ENCODE measurements around the gene CYP2D6.
"Not testable (repeated sequence)": the region's sequence is repeated elsewhere in the genome, so short reads cannot be mapped to it uniquely, and the experiment has no call there.

CYP2D6 gene

DNA sequence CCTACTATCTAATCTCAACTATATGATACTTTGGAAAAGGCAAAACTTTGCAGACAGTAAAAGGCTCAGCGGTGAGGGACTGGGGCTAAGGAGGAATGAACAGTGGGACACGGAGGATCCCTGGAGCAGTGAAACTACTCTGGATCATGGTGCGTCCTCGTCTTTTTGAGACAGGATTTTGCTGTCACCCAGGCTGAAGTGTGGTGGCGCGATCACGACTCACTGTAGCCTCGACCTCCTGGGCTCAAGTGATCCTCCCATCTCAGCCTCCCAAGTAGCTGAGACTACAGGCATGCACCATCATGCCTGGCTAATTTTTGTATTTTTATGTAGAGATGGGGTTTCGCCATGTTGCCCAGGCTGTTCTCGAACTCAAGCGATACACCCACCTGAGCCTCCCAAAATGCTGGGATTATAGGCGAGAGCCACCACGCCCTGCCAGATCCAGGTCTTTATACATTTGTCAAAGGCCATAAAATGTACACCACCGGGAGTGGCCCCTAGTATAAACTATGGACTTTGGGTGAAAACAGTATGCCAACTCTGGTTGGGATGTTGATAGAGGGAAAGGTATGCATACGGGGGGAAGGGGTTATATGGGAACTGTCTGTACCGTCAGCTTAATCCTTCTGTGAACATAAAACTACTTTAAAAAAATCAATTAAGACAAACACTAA is 28.0 kb upstream of the CYP2D6 start:
- DNase-seq (ENCODE audit: low read depth in 2 of 2) = no peak

- DNase-seq (ENCODE audit: low read depth in 2 of 2) = no peak
Observed at GRCh38 chr22:42156598-42156997, 26.0 kb upstream of the CYP2D6 start.

DNA sequence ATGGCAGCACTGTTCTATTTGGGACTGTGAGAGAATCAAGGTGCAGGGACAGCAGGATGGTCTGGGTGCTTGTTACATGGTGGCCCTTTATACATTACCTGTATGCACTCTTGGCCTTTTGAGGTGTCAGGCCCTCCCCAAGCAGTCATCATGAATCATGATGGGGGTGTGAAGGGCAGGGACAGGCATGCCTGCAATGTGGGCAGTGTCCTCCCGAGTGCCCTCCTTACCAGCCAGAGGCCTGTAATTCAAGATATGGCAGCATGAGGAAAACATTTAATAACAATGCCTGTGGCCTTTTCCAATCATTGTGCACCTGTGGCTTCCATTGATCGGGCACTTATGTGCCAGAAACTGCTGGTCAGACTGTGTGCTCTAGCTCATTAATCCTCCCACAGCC is 25.5 kb upstream of the CYP2D6 start:
- no peak for DNase-seq (ENCODE audit: low read depth in 2 of 2)

DNA sequence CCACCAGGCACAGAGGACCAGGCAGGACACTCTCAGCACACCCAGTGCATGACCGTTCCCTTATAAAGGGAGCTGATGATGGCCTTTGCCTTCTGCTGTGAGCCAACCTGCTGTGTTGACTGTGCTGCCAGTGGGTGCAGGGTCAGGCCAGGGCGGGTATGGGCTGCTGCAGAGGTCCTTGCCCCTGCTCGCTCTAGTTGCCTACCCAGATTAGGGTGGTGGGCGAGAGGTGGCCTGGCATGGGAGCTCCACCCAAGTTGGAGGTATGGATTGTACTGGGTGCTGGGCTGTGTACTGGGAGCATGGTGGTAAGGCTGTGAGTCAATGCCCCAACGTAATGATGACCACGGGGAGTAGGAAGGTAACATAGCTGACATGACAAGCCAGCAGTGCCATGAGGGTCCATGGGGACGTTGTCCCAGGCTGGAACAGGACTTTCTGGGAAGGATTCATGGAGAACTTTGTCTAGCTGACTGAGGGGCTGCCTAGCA is 24.5 kb upstream of the CYP2D6 start:
- DNase-seq (ENCODE audit: low read depth in 2 of 2) = no peak

GRCh38 chr22:42154293-42155052 is 23.9 kb upstream of the CYP2D6 start:
- DNase-seq (ENCODE audit: low read depth in 2 of 2) = no peak

DNA sequence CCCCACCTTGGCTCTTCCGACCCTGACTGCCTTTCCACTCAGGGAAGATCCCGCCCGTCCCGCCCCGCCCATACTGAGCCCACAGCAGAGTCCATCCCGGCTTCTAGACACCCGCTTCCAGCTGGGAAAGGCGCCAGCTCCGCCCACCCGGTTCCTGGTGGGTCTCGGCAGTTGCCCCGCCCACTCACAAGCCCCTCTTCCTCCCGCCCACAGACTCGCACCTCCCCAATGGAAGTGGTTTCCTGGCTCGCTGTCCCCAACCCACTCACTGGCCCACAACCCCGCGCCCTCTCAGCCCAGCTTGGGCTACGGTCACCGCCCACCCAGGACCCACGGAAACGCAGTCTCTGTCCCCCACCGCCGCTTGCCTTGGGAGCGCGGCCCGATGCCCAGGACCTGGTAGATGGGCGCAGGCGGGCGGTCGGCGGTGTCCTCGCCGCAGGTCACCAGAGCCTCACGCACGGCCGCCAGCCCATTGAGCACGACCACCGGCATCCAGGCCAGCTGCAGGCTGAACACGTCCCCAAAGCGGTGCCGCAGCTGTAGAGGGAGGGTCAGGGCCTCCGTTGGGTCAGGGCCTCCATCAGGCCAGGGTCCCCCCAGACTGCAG is 22.2 kb upstream of the CYP2D6 start:
- no peak for DNase-seq (ENCODE audit: low read depth in 2 of 2)

GRCh38 chr22:42151924-42152635 is 21.5 kb upstream of the CYP2D6 start:
- DNase-seq (ENCODE audit: low read depth in 2 of 2) = no peak

DNA sequence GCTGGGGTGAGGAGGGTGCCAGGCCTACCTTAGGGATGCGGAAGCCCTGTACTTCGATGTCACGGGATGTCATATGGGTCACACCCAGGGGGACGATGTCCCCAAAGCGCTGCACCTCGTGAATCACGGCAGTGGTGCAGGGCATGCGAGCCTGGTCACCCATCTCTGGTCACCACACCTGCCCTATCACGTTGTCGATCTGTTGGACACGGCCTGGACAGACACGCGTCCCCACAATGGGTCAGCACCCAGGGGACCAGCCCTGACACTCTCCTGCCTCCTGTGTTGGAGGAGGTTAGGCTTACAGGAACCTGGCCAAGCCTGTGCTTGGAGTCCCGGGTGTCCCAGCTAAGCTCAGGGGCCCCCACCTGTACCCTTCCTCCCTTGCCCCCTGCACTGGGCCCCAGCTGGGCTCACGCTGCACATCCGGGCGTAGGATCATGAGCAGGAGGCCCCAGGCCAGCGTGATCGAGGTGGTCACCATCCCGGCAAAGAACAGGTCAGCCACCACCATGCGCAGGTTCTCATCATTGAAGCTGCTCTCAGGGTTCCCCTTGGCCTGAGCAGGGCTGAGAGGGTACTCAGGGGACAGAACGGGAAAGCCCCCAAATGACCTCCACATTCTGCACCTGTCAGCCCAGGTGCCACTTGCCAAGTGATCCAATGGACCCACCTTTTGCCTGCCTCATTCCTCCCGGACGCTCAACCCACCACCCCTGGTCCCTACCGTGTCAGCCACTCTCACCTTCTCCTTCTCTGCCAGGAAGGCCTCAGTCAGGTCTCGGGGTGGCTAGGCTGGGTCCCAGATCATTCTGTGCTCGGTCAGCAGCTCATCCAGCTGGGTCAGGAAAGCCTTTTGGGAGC is 20.3 kb upstream of the CYP2D6 start:
- no peak for DNase-seq (ENCODE audit: low read depth in 2 of 2)

- DNase-seq (ENCODE audit: low read depth in 2 of 2) = not testable (repeated sequence)
Observed at GRCh38 chr22:42149798-42150197, 19.2 kb upstream of the CYP2D6 start.

DNA sequence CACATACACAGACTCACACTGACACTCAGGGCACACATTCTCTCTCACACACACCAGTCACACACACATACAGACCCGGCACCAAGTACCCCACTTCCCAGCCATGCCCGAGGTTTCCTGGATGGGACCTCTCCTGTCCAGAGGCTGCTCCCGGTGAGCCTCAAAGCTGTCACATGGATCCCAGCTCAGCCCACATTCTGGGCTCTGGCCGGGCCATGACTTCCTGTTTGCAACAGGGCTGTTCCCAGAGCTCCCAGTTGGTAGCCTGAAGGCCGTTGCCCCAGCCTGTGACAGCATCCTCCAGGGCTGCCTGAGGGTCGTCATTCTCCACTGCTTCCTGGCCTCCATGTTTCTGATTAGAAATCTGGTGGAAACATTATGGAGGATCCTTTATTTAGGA is 14.6 kb upstream of the CYP2D6 start:
- DNase-seq (ENCODE audit: low read depth in 2 of 2) = no peak

DNA sequence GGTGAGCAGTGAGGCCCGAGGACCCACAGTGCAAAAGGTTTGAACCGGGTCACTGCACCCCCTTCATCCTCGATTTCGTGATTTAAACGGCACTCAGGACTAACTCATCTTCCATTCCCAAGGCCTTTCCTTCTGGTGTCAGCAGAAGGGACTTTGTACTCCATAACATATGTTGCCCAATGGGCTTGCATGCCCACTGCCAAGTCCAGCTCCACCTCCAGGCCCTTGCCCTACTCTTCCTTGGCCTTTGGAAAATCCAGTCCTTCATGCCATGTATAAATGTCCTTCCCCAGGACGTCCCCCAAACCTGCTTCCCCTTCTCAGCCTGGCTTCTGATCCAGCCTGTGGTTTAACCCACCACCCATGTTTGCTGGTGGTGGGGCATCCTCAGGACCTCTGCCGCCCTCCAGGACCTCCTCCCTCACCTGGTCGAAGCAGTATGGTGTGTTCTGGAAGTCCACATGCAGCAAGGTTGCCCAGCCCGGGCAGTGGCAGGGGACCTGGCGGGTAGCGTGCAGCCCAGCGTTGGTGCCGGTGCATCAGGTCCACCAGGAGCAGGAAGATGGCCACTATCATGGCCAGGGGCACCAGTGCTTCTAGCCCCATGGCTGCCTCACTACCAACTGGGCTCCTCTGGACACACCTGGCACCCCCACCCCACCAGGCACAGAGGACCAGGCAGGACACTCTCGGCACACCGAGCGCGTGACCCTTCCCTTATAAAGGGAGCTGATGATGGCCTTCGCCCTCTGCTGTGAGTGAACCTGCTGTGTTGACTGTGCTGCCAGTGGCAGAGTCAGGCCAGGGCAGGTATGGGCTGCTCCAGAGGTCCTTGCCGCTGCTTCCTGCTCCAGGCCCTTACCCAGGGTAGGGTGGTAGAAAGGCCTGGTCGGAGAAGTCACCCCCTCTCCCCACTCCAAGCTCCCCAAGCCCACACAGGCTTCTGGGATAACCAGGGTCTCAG is 13.5 kb upstream of the CYP2D6 start:
- not testable (repeated sequence) for DNase-seq (ENCODE audit: low read depth in 2 of 2)

DNA sequence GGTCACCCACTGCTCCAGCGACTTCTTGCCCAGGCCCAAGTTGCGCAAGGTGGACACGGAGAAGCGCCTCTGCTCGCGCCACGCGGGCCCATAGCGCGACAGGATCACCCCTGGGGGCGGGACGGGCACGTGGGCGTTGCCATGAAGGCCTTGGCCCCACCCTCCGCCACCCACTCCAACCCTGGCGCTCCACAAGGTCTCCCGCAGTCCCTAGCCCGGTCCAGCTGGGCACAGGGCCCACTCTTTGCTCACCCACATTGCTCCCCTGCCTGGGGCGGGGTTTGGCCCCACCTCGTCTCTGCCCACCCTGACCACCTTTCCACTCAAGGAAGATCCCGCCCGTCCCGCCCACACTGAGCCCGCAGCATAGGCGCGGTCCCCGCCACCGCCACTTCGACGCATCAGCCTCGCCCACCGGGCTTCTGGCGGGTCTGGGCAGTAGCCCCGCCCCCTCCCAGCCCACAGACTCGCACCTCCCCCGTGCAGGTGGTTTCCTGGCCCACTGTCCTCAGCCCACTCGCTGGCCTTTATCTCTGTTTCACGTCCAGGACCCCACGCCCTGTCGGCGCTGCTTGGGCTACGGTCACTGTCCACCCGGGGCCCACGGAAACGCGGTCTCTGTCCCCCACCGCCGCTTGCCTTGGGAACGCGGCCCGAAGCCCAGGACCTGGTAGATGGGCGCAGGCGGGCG is 12.3 kb upstream of the CYP2D6 start:
- no peak for DNase-seq (ENCODE audit: low read depth in 2 of 2)

DNA sequence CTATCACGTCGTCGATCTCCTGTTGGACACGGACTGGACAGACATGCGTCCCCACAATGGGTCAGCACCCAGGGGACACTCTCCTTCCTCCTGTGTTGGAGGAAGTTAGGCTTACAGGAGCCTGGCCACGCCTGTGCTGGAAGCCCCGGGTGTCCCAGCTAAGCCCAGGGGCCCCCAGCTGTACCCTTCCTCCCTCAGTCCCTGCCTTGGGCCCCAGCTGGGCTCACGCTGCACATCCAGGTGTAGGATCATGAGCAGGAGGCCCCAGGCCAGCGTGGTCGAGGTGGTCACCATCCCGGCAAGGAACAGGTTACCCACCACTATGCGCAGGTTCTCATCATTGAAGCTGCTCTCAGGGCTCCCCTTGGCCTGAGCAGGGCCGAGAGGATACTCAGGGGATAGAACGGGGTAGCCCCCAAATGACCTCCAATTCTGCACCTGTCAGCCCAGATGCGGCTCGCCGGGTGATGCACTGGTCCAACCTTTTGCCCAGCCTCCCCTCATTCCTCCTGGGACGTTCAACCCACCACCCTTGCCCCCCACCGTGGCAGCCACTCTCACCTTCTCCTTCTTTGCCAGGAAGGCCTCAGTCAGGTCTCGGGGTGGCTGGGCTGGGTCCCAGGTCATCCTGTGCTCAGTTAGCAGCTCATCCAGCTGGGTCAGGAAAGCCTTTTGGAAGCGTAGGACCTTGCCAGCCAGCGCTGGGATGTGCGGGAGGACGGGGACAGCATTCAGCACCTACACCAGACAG is 10.9 kb upstream of the CYP2D6 start:
- DNase-seq (ENCODE audit: low read depth in 2 of 2) = not testable (repeated sequence)

GRCh38 chr22:42140153-42140552 is 9.5 kb upstream of the CYP2D6 start:
- DNase-seq (ENCODE audit: low read depth in 2 of 2) = not testable (repeated sequence)

DNA sequence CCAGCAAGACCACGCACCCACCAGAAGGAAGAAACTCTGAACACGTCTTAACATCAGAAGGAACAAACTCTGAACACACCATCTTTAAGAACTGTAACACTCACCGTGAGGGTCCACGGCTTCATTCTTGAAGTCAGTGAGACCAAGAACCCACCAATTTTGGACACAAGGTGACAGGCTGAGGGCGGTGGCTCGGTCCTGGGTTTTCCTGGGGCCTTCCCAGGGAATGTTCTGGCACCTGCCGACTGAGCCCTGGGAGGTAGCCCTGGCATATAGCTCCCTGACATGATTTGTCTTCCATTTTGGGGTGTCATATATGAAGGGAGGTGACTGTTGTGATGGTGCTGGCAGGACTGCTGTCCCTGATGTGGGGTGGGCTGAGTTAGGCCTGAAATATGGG is 8.9 kb upstream of the CYP2D6 start:
- DNase-seq (ENCODE audit: low read depth in 2 of 2) = not testable (repeated sequence)

DNA sequence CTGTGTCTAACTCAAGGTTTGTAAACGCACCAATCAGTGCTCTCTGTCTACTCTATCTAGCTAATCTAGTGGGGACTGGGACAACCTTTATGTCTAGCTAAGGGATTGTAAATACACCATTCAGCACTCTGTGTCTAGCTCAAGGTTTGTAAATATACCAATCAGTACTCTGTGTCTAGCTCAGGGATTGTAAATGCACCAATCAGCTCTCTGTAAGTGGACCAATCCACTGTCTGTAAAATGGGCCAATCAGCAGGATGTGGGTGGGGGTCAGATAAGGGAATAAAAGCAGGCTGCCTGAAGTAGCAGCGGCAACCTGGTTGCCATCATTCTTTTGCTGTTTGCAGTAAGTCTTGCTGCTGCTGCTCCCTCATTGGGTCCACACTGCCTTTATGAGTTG is 8.4 kb upstream of the CYP2D6 start:
- DNase-seq (ENCODE audit: low read depth in 2 of 2) = no peak

GRCh38 chr22:42138122-42138770 is 7.6 kb upstream of the CYP2D6 start:
- no peak for DNase-seq (ENCODE audit: low read depth in 2 of 2)

DNA sequence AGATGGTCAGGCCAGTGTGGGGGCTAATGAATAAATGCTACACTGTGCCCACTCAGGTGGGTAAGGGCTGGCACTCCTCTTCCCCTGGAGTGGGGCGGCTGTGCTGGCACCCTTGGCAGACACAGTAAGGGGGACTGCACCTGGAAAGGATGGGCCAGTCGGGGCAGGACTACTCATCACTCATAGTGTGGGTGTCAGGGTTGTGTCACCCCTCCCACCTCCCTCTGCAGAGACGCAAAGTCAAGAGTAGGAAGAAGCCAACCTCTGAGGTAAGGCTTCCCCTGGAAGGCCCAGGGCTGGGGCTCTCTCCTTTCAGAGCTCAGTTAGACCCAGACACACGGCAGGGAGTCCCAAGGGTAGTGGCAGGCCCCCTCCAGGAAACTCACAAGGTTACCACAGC is 5.1 kb upstream of the CYP2D6 start:
- DNase-seq (ENCODE audit: low read depth in 2 of 2) = not testable (repeated sequence)
